Psoas muscle (tissue), 8 donors: Measurements from ENCODE around the gene SNAPC1. TPM values are rescaled to one million over a fixed set of nuclear protein-coding genes. Genes with fewer than 3 reads are reported as not detected.

Experiments used
- ATAC-seq, 4 donors: fragments of 200-7000 bp; cut with Tn5 transposase; one replicate each; pipeline ENCODE4 v1.9.1; 2020; ENCODE audit warnings: moderate library complexity in 3 of 4, mild to moderate bottlenecking in 2 of 4
- DNase-seq, 2 donors: peaks; one replicate each; pipeline ENCODE4 v3.0.0-alpha.2; 2020
- H3K27ac ChIP-seq: fragments of 200-600 bp; one replicate; pipeline ENCODE4 v1.8.0; 2022
- H3K27me3 ChIP-seq, 3 donors: fragments of 200-600 bp in 1 of 3; one replicate each; pipeline versions ENCODE4 v1.6.1 to v1.8.0; 2013 to 2022; ENCODE audit warnings: low read length in 2 of 3, mild to moderate bottlenecking in 2 of 3, moderate library complexity in 1 of 3; ENCODE audit not compliant: insufficient read depth in 3 of 3
- H3K36me3 ChIP-seq, 2 donors: fragments of 200-600 bp in 1 of 2; one replicate each; pipeline versions ENCODE4 v1.6.1 to v1.8.0; 2013 to 2022; ENCODE audit warnings: low read depth in 1 of 2, mild to moderate bottlenecking in 1 of 2, moderate library complexity in 1 of 2; ENCODE audit not compliant: insufficient read depth in 1 of 2
- H3K4me1 ChIP-seq: fragments of 200-600 bp; one replicate; pipeline ENCODE4 v1.8.0; 2022
- H3K4me3 ChIP-seq: fragments of 200-600 bp; one replicate; pipeline ENCODE4 v1.8.0; 2022; ENCODE audit warnings: mild to moderate bottlenecking
- H3K9me3 ChIP-seq: fragments of 200-600 bp; one replicate; pipeline ENCODE4 v1.8.0; 2022
- WGBS, 3 donors: extraction: QIAGEN DNeasy Blood & Tissue Kit; methylation state at CpG; one replicate each; pipeline versions ENCODE4 v1.1.6 to v1.1.7; 2013; 5-methylcytosine and 5-hydroxymethylcytosine counted together
- intact Hi-C, 2 donors: fragments of 100-400 bp; cut with DNase I; formaldehyde crosslinking; loops; one replicate each; pipeline versions ENCODE4 v1.11.0 to v1.14.2; 2022
- polyA plus RNA-seq, 3 donors: library from polyadenylated mRNA; stranded (reverse); fragments of 200-250 nt; gene quantifications; one replicate each; pipeline ENCODE4 v1.2.3, GENCODE V29; 2013
- total RNA-seq, 4 donors: library from RNA; stranded (reverse); fragmentation: NEBNext Ultra II Directional in 2 of 4; extraction: Animal tissue kit (Norgen Biotek cat#: 25700) in 2 of 4; gene quantifications; one replicate each; pipeline versions ENCODE4 v1.2.1 to v1.2.4, GENCODE V29; 2021 to 2023
- TF ChIP-seq, protein P1 (sequence below): fragments of 200-600 bp; IDR thresholded peaks from one replicate; pipeline ENCODE4 v1.8.0; 2022; ENCODE audit warnings: antibody characterized with exemption
- donor health status: healthy with polysubstance abuse.
- donor health status: DM: no; HTN: no; CAD: no; lungs with moderate emphysema.
- donor health status: Bipolar disorder and iron deficiency.
- donor health status: healthy.
- donor health status: DM: yes; HTN: yes; CAD: no.
- donor health status: DM: no; HTN: no; CAD: no.
- donor health status: DM: no; HTN: no; CAD: no.
- donor health status: DM: yes; HTN: yes; CAD: no.

SNAPC1 gene
- total and polyA plus RNA-seq, 7 donors = 1.6 to 7.0 (median 4.6) TPM

DNA sequence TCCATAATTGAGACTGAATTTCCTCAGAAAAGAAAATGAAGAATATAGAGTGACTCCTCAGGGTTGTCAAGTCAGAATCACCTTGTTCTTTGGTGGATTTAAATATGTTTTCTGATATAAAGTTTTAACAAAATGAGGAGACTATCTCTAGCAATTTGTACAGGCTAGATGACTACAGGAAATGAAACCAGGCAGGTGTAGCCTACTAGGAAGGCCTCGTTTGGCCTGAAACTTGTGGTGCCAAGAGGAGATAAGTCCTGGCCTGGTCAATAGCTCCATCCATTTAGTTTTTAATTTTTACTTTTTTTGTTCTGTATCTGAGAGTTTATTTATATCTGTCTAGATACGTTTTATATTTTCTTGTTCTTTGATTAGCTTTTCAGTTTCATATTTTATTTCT, 41.5 kb downstream of the SNAPC1 start:
- no peaks in the 10 kb centered on the region for H3K4me1 ChIP-seq
- peaks cover 0 to 11% of the 10 kb centered on the region in 2 donors for H3K36me3 ChIP-seq
- H3K4me3 ChIP-seq = no peak overlapping the region
- 72 to 84% (median 80%) methylated on average over 2 of the region's 2 CpGs for WGBS, 3 donors
- no peaks in the 10 kb centered on the region for H3K27me3 ChIP-seq
- TF ChIP-seq, protein P1, sequence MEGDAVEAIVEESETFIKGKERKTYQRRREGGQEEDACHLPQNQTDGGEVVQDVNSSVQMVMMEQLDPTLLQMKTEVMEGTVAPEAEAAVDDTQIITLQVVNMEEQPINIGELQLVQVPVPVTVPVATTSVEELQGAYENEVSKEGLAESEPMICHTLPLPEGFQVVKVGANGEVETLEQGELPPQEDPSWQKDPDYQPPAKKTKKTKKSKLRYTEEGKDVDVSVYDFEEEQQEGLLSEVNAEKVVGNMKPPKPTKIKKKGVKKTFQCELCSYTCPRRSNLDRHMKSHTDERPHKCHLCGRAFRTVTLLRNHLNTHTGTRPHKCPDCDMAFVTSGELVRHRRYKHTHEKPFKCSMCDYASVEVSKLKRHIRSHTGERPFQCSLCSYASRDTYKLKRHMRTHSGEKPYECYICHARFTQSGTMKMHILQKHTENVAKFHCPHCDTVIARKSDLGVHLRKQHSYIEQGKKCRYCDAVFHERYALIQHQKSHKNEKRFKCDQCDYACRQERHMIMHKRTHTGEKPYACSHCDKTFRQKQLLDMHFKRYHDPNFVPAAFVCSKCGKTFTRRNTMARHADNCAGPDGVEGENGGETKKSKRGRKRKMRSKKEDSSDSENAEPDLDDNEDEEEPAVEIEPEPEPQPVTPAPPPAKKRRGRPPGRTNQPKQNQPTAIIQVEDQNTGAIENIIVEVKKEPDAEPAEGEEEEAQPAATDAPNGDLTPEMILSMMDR = no peak
- no peak overlapping the region for H3K27ac ChIP-seq
- intact Hi-C loops = no loop called here
- DNase-seq (no peak), ATAC-seq (no peak)
- no peaks in the 10 kb centered on the region for H3K9me3 ChIP-seq

DNA sequence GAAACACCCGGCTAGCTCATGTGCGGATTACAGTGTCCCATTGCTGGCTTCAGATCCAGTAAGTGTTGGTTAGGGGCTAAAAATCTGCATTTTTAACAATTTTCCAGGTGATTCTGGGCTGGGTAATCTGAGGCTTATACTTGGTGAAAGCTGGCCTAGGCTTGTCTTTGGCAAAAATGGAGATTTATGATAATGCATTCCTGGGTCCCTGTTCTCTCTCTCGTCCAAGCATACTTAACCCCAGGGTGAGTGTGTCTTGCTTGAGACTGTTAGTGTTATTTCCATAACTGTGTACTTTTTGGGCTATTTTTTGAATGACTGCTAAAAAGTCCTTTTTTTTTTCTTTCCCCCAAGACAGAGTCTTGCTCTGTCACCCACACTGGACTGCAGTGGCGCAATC, 43.2 kb downstream of the SNAPC1 start:
- ATAC-seq = no peak
- no peak for DNase-seq
- H3K27ac ChIP-seq = no peak overlapping the region
- H3K4me1 ChIP-seq = no peaks in the 10 kb centered on the region
- no peaks in the 10 kb centered on the region for H3K27me3 ChIP-seq
- H3K9me3 ChIP-seq = no peaks in the 10 kb centered on the region
- intact Hi-C loops = no loop called here
- 93 to 96% (median 96%) methylated on average over 4 of the region's 4 CpGs for WGBS, 3 donors
- TF ChIP-seq, protein P1 = no peak
- H3K36me3 ChIP-seq = peaks cover 0 to 11% of the 10 kb centered on the region in 2 donors
- H3K4me3 ChIP-seq = no peak overlapping the region

DNA sequence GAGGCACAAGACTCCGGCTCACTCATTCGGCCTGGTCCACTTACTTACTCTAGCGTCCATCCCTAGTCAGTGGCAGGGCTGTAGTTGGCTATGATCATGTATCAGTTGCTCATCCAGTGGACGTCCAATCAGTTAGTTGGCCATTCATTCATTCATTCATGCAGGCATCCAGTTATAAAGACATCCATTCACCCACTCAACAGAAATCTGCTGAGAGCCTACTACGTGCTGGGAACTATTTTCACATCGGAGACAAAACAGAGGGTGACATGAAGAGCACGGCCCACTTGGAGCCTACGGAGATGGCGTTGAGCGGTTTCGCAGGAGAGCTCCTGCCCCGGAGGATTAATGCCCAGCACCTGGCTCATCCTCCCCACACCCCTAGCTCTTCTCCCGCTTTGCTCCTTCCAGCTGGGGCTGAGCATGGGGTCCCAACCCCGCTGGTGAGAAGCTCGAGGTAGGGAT, 49.7 kb downstream of the SNAPC1 start:
- 64 to 68% (median 67%) methylated on average over 15 of the region's 15 CpGs for WGBS, 3 donors
- H3K27ac ChIP-seq = no peak overlapping the region
- intact Hi-C loops = no loop called here
- no peaks in the 10 kb centered on the region for H3K9me3 ChIP-seq
- DNase-seq = no peak
- H3K4me3 ChIP-seq = peak overlapping the region; percentile 63
- TF ChIP-seq, protein P1 = no peak
- peaks cover 6 to 51% (median 11%) of the 10 kb centered on the region in 3 donors for H3K27me3 ChIP-seq
- H3K36me3 ChIP-seq = no peaks in the 10 kb centered on the region
- no peak for ATAC-seq
- H3K4me1 ChIP-seq = no peaks in the 10 kb centered on the region

DNA sequence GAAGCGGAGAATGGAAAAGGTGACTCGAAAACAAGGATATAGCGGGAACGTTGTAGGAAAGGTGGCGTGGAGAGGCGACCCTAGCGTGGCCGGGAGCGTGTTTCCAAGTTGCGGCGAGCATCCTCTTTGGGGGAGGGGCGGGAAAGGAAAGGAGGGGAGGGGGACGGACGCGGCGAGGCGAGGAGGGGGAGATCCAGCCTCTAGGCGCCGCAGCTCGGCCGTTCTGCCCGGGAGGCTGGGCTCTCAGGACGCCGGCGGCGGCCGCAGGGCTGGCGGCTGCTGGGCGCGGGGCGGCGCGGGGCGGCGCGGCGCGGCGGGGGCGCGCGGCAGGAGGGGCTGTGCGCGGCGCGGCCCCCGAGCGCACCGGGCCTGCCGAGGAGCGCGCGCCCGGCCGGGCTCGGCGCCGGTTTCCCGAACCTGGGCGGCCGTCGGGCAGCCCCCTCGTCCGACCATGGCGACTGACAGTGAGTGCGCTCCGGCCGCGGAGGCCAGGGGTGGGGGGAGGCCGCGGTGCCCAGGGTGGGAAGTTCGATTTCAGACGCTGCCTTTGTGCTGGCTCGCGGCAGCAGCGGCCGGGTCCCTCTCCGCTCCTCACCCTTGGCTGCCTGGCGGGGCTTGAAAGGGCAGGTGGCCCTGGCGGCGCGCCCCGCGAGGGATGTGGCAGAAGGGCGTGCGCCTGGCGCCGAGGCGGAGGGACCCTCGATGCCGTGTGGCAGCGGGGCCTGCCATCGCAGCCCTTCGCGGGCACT, 50.3 kb downstream of the SNAPC1 start, which contains the start of gene SYT16:
SYT16 (plus strand) TSS at position 357 of the 749 bp plus-strand sequence.
- Histone ChIP-seq H3K27me3 (peaks cover 6 to 53% (median 14%) of the 10 kb centered on the region in 3 donors), H3K27ac (no peak within 1 kb of the TSS), H3K4me1 (no peaks in the 10 kb centered on the region), H3K4me3 (peak within 1 kb of the TSS; percentile 63), H3K36me3 (no peaks in the 10 kb centered on the region), H3K9me3 (no peaks in the 10 kb centered on the region)
- TF ChIP-seq, protein P1 = no peak
- intact Hi-C loops = no loop called here
- 2 to 3% (median 3%) methylated on average over 43 to 94 of the region's 95 CpGs for WGBS, 3 donors
- ATAC-seq = peak in 2 of 4 donors; percentile 22 to 32
- peak; percentile 19 to 52 for DNase-seq
